ENCODE measurements around the gene CNTN5. TPM values are rescaled to one million over a fixed set of nuclear protein-coding genes. Genes with fewer than 3 reads are reported as not detected.

The CNTN5 gene
- total RNA-seq, 3 donors from 2014 or later, result 0.35 TPM; not detected in 2

GRCh38 chr11:99063331-99063730 is 42.6 kb downstream of the CNTN5 start:
- intact Hi-C loops (cut with DNase I, micrococcal nuclease), result no loop called here
- TF ChIP-seq CTCF (IDR thresholded peaks at IDR 0.05), result no peak
- Histone ChIP-seq H3K36me3 (ENCODE audit: low read depth) (no peaks in the 10 kb centered on the region), H3K4me1 (ENCODE audit: low read depth) (no peaks in the 10 kb centered on the region), H3K4me3 (no peak overlapping the region), H3K9me3 (no peaks in the 10 kb centered on the region)
- DNase-seq (no peak), ATAC-seq (no peak)

GRCh38 chr11:99065121-99065520 is 44.4 kb downstream of the CNTN5 start:
- no peak for ATAC-seq
- Histone ChIP-seq H3K4me1 (ENCODE audit: low read depth) (no peaks in the 10 kb centered on the region), H3K4me3 (no peak overlapping the region), H3K36me3 (ENCODE audit: low read depth) (no peaks in the 10 kb centered on the region), H3K9me3 (no peaks in the 10 kb centered on the region)
- no peak for TF ChIP-seq CTCF (IDR thresholded peaks at IDR 0.05)
- DNase-seq, result no peak
- intact Hi-C loops (cut with DNase I, micrococcal nuclease), result no loop called here

GRCh38 chr11:99066618-99067317 is 46.0 kb downstream of the CNTN5 start:
- no peaks in the 10 kb centered on the region for H3K9me3 ChIP-seq
- no peak for DNase-seq
- no peak for TF ChIP-seq CTCF (IDR thresholded peaks at IDR 0.05)
- intact Hi-C loops (cut with DNase I, micrococcal nuclease), result no loop called here
- no peak overlapping the region for H3K4me3 ChIP-seq
- no peak for ATAC-seq
- H3K4me1 ChIP-seq (ENCODE audit: low read depth), result no peaks in the 10 kb centered on the region
- no peaks in the 10 kb centered on the region for H3K36me3 ChIP-seq (ENCODE audit: low read depth)

- intact Hi-C loops (cut with DNase I, micrococcal nuclease), result no loop called here
- no peak overlapping the region for H3K4me3 ChIP-seq
- ATAC-seq (no peak), DNase-seq (no peak)
- no peaks in the 10 kb centered on the region for H3K36me3 ChIP-seq (ENCODE audit: low read depth)
- no peak for TF ChIP-seq CTCF (IDR thresholded peaks at IDR 0.05)
- H3K9me3 ChIP-seq, result no peaks in the 10 kb centered on the region
- no peaks in the 10 kb centered on the region for H3K4me1 ChIP-seq (ENCODE audit: low read depth)
Observed at GRCh38 chr11:99068832-99069231, 48.1 kb downstream of the CNTN5 start.

- ATAC-seq (no peak), DNase-seq (no peak)
- no peak for TF ChIP-seq CTCF (IDR thresholded peaks at IDR 0.05)
- Histone ChIP-seq H3K4me3 (no peak overlapping the region), H3K36me3 (ENCODE audit: low read depth) (no peaks in the 10 kb centered on the region), H3K4me1 (ENCODE audit: low read depth) (no peaks in the 10 kb centered on the region), H3K9me3 (no peaks in the 10 kb centered on the region)
- intact Hi-C loops (cut with DNase I, micrococcal nuclease), result no loop called here
Observed at GRCh38 chr11:99069856-99070444, 49.2 kb downstream of the CNTN5 start.

Measured in mucosa of descending colon (tissue), 3 donors.